Motor neuron (in vitro differentiated cells): ENCODE data around the gene BYSL. TPM values are rescaled to one million over a fixed set of nuclear protein-coding genes. Genes with fewer than 3 reads are reported as not detected.

Experiments
- ATAC-seq, 8 experiments: fragments of 200-7000 bp; cut with Tn5 transposase; replicated peaks in 6 of 8; 2 replicates each; pipeline ENCODE4 v1.8.0; 2021; ENCODE audit warnings: mild to moderate bottlenecking in 8 of 8, moderate library complexity in 8 of 8
- H3K27ac ChIP-seq, 2 donors: fragments of 250-450 bp; sonication (Bioruptor Pico); 2 replicates each; pipeline ENCODE4 v1.9.0; 2021; ENCODE audit warnings: antibody characterized with exemption in 2 of 2, mild to moderate bottlenecking in 2 of 2, moderate library complexity in 1 of 2
- H3K4me1 ChIP-seq, 2 donors: fragments of 250-450 bp; sonication (Bioruptor Pico); replicated peaks in 1 of 2; 2 replicates each; pipeline ENCODE4 v1.6.1; 2021; ENCODE audit warnings: antibody characterized with exemption in 2 of 2, mild to moderate bottlenecking in 2 of 2, moderate library complexity in 1 of 2
- H3K4me3 ChIP-seq, 5 donors: fragments of 250-450 bp; sonication (Bioruptor Pico); 2 replicates each; pipeline ENCODE4 v1.9.0; 2021; ENCODE audit warnings: antibody characterized with exemption in 5 of 5, mild to moderate bottlenecking in 5 of 5, moderate library complexity in 4 of 5
- whole genome bisulfite sequencing, 10 experiments: fragments of 450-650 bp; shearing (Covaris generic); methylation state at CpG; one replicate each; pipeline ENCODE4 v1.0.0; 2022; 5-methylcytosine and 5-hydroxymethylcytosine counted together
- in situ Hi-C, 9 experiments: fragments of 400-800 bp; cut with MboI; loops; one replicate each; pipeline ENCODE4 v1.15.0; 2021; ENCODE audit warnings: low sequenced_read_pairs in 9 of 9, low pct_unique_long_range_greater_than_20kb in 2 of 9; ENCODE audit not compliant: unreplicated experiment in 9 of 9
- total RNA-seq, 8 experiments: library from RNA; unstranded; fragments of 300-600 nt; gene quantifications; 2 replicates each; pipeline versions ENCODE4 v1.2.3 to v1.2.4, GENCODE V29; 2022

BYSL gene
- total RNA-seq, 8 experiments from 2014 or later, result 9.4 to 46.4 (median 17.8) TPM

DNA sequence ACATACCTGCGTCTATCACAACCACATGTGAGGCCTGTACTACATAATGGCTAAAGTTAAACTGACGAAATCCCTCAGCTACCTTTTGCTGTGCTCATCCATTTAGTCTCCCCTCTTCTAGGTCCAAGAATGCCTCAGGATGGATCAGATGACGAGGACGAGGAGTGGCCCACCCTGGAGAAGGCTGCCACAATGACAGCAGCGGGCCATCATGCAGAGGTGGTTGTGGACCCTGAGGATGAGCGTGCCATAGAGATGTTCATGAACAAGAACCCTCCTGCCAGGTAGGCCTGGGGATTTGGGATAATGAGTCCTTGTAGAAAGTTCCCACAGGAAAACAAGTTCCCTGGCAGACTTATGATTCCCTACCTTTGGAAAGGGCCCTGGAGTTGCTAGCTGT is 6.0 kb downstream of the BYSL start:
- no peak for ATAC-seq
- in situ Hi-C loops, result loop anchor here in 3 of 9 experiments (10.0 to 25.0 kb wide), 2 partner anchors 110 to 132 kb away; no protein-coding TSS in a partner anchor
- 0 to 100% (median 95%) methylated on average over 1 to 4 of the region's 6 CpGs; no CpG with 5 or more reads in 6 of the 10 experiments for WGBS, 10 experiments
- Histone ChIP-seq H3K27ac (no peak overlapping the region), H3K4me3 (no peak overlapping the region), H3K4me1 (peaks cover 5 to 9% of the 10 kb centered on the region in 2 donors)

- no peak for ATAC-seq
- H3K4me3 ChIP-seq, result no peak overlapping the region
- no peak overlapping the region for H3K27ac ChIP-seq
- no peaks in the 10 kb centered on the region for H3K4me1 ChIP-seq
- 64 to 100% methylated on average over 3 of the region's 6 CpGs; no CpG with 5 or more reads in 8 of the 10 experiments for WGBS, 10 experiments
- in situ Hi-C loops, result loop anchor here in 3 of 9 experiments (10.0 to 25.0 kb wide), 3 partner anchors 107 to 135 kb away; no protein-coding TSS in a partner anchor
Observed at GRCh38 chr6:41929924-41930323, 8.6 kb downstream of the BYSL start.

DNA sequence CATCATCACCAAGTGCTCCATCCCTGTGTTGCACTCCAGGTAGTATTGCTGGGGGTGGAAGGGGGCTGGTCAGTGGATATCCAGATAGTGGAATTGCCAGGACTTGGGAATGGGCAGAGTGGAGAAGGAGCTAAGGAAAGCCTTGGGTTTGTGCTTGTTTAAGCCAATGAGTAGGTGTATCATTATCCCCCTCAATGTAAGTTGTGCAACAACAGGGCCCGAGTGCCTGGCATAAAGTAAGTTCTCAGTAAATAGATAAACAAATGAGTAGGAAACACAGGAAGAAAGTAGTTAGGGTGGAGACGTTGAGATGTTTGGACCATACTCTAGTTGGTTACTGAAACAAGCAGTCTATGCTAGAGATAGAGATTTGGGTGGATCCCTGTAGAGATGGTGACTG is 10.5 kb downstream of the BYSL start:
- Histone ChIP-seq H3K4me3 (no peak overlapping the region), H3K27ac (no peak overlapping the region), H3K4me1 (no peaks in the 10 kb centered on the region)
- ATAC-seq, result no peak
- in situ Hi-C loops, result loop anchor here in 3 of 9 experiments (10.0 to 25.0 kb wide), 2 partner anchors 106 to 113 kb away; no protein-coding TSS in a partner anchor
- 14 to 100% (median 91%) methylated on average over 1 to 2 of the region's 2 CpGs; no CpG with 5 or more reads in 2 of the 10 experiments for WGBS, 10 experiments

DNA sequence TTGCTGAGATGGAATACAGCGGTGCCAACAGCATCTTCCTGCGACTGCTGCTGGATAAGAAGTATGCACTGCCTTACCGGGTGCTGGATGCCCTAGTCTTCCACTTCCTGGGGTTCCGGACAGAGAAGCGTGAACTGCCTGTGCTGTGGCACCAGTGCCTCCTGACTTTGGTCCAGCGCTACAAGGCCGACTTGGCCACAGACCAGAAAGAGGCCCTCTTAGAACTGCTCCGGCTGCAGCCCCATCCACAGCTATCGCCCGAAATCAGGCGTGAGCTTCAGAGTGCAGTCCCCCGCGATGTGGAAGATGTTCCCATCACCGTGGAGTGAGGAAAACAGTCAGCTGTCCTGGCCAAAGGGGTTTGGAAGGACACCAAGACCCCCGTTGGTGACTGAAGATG is 11.1 kb downstream of the BYSL start:
- in situ Hi-C loops, result loop anchor here in 3 of 9 experiments (10.0 to 25.0 kb wide), 2 partner anchors 105 to 112 kb away; no protein-coding TSS in a partner anchor
- no peak overlapping the region for H3K4me3 ChIP-seq
- 90 to 100% (median 99%) methylated on average over 1 to 15 of the region's 15 CpGs; no CpG with 5 or more reads in 4 of the 10 experiments for WGBS, 10 experiments
- no peak for ATAC-seq
- H3K4me1 ChIP-seq, result no peaks in the 10 kb centered on the region
- no peak overlapping the region for H3K27ac ChIP-seq

- WGBS, 10 experiments, result 85 to 100% (median 96%) methylated on average over 1 to 7 of the region's 7 CpGs; no CpG with 5 or more reads in 2 of the 10 experiments
- in situ Hi-C loops, result loop anchor here in 3 of 9 experiments (10.0 to 25.0 kb wide), 2 partner anchors 103 to 110 kb away; no protein-coding TSS in a partner anchor
Observed at GRCh38 chr6:41934278-41935192, 13.2 kb downstream of the BYSL start.

GRCh38 chr6:41935193-41935574 is 13.9 kb downstream of the BYSL start:
- Histone ChIP-seq H3K27ac (no peak overlapping the region), H3K4me1 (peaks cover 10 to 18% of the 10 kb centered on the region in 2 donors), H3K4me3 (no peak overlapping the region)
- in situ Hi-C loops, result loop anchor here in 3 of 9 experiments (10.0 to 25.0 kb wide), 2 partner anchors 102 to 110 kb away; no protein-coding TSS in a partner anchor
- ATAC-seq, result no peak
- 71 to 100% methylated on average over 1 of the region's 1 CpG; no CpG with 5 or more reads in 8 of the 10 experiments for WGBS, 10 experiments

More at GRCh38 chr6:41934278-41935192, 13.2 kb downstream of the BYSL start:
- Histone ChIP-seq H3K4me1 (peaks cover 4 to 12% of the 10 kb centered on the region in 2 donors), H3K27ac (no peak overlapping the region), H3K4me3 (no peak overlapping the region)
- no peak for ATAC-seq

DNA sequence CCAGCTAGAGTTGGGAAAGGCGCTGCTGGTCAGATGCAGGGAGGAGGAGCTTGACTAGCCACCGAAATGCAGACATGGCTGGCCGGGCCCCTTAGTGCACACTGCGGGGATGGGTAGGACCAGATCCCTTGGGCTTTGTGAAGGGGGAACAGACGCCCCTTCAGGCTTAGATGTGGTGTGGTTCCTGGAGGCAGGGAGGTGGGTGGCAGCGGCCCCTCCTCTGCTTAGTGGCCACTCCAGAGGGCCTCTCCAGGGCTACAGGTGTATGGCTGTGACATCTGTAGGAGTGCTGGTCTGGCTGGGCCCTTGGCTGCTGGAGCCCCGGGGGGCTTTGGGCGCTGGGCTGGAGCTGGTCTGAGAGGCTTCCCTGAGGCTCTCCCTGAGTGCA is 14.4 kb downstream of the BYSL start:
- ATAC-seq, result no peak
- H3K4me3 ChIP-seq, result no peak overlapping the region
- no peak overlapping the region for H3K27ac ChIP-seq
- WGBS, 10 experiments, result 84% methylated on average over 3 of the region's 8 CpGs; no CpG with 5 or more reads in 9 of the 10 experiments
- in situ Hi-C loops, result loop anchor here in 3 of 9 experiments (10.0 to 25.0 kb wide), 2 partner anchors 102 to 109 kb away; no protein-coding TSS in a partner anchor
- peaks cover 13 to 21% of the 10 kb centered on the region in 2 donors for H3K4me1 ChIP-seq

DNA sequence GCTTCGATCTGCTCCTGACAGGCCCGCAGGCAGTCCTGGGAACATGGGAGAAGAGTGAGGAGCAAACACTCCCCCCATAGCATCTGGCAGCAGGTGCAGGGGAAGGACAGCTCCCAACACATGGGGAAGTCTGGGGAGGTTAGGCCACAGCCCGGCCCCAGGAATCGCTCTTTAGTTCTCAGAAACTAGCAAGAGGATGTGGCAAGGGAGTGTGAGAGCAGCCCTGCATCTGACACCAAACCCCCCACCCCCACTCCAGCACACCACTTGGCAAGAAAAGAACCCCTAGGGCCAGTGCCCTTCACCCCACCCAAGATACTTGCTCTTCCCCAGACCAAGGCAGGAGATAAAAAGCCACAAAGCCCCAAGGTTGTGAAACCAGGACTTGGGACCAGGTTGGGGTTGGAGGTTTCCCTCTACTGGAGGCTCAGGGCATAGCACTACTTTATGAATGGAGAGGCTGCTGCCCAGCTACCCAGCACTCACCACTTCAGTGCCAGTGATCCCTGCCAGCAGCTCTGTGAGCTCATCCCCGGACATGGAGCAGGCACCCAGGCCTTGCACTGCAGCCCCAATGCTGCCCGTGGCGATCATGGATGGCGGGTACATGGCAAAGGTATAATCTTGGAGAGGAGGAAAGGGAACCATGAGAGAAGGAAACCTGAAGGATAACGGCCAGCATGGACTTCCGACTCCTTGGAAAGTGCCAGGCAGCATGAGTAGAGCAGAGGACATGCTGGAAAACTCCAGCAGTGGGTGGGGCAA is 15.0 kb downstream of the BYSL start:
- Histone ChIP-seq H3K4me3 (no peak overlapping the region), H3K4me1 (peaks cover 13 to 21% of the 10 kb centered on the region in 2 donors), H3K27ac (no peak overlapping the region)
- in situ Hi-C loops, result loop anchor here in 3 of 9 experiments (10.0 to 25.0 kb wide), 2 partner anchors 101 to 109 kb away; no protein-coding TSS in a partner anchor
- 0 to 80% (median 62%) methylated on average over 1 to 10 of the region's 10 CpGs; no CpG with 5 or more reads in 5 of the 10 experiments for WGBS, 10 experiments
- peak; percentile 20 to 66 (median 40) for ATAC-seq

GRCh38 chr6:41937472-41937860 is 16.2 kb downstream of the BYSL start:
- Histone ChIP-seq H3K4me1 (peaks cover 16 to 25% of the 10 kb centered on the region in 2 donors), H3K4me3 (no peak overlapping the region), H3K27ac (no peak overlapping the region)
- 67 to 100% (median 94%) methylated on average over 1 to 2 of the region's 2 CpGs; no CpG with 5 or more reads in 4 of the 10 experiments for WGBS, 10 experiments
- in situ Hi-C loops, result loop anchor here in 3 of 9 experiments (10.0 to 25.0 kb wide), 2 partner anchors 100 to 107 kb away; no protein-coding TSS in a partner anchor
- ATAC-seq, result no peak

- H3K4me1 ChIP-seq, result peaks cover 17 to 26% of the 10 kb centered on the region in 2 donors
- 40 to 90% (median 81%) methylated on average over 2 to 3 of the region's 4 CpGs; no CpG with 5 or more reads in 7 of the 10 experiments for WGBS, 10 experiments
- no peak overlapping the region for H3K4me3 ChIP-seq
- H3K27ac ChIP-seq, result no peak overlapping the region
- peak in 1 of 8 experiments; percentile 0 for ATAC-seq
- in situ Hi-C loops, result loop anchor here in 3 of 9 experiments (10.0 to 25.0 kb wide), 2 partner anchors 99 to 107 kb away; no protein-coding TSS in a partner anchor
Observed at GRCh38 chr6:41937861-41938574, 16.7 kb downstream of the BYSL start.

DNA sequence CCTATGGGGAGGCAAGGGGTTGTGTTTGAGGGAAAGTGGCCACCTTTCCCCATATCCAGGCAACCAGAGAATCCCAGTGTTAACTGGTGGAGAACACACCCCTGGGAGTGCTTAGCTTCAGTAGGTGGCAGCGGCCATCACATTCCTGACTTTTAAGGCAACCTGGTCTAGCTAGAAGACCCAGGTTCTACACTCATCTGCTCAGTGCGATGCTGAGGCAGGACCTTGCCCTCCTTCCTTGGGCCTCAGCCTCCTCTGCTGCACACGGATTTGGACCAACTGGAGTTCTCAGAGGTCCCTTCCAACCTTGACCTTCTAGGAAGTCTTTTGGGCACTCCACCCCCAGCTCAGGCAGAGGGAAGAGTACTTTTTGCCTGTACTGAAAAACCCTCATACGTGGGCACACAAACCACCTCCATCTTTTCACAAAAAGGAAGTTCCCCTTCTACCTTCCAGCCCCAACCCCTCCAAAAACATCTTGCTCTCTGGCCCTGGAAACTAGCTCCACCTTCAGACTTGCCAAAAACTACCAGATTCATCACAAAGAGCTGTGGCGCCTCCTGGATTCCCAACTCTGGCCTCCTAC is 17.4 kb downstream of the BYSL start:
- no peak for ATAC-seq
- no peak overlapping the region for H3K27ac ChIP-seq
- H3K4me3 ChIP-seq, result no peak overlapping the region
- in situ Hi-C loops, result loop anchor here in 3 of 9 experiments (10.0 to 25.0 kb wide), 2 partner anchors 99 to 106 kb away; no protein-coding TSS in a partner anchor
- WGBS, 10 experiments, result 60 to 67% methylated on average over 1 of the region's 5 CpGs; no CpG with 5 or more reads in 8 of the 10 experiments
- H3K4me1 ChIP-seq, result peaks cover 17 to 26% of the 10 kb centered on the region in 2 donors
